Neural progenitor cell (in vitro differentiated cells): ENCODE measurements around the gene DCDC2. TPM values are rescaled to one million over a fixed set of nuclear protein-coding genes. Genes with fewer than 3 reads are reported as not detected.
"Not testable (repeated sequence)": the region's sequence is repeated elsewhere in the genome, so short reads cannot be mapped to it uniquely, and the experiment has no call there.

ENCODE experiments used
- DNase-seq: peaks from one replicate; pipeline ENCODE4 v3.0.0-alpha.2; 2016; ENCODE audit warnings: low spot score
- H2AFZ ChIP-seq: fragments of 200-600 bp; sonication (generic); replicated peaks from 2 replicates; pipeline ENCODE4 v1.6.1; 2016; ENCODE audit warnings: antibody characterized with exemption
- H3F3A ChIP-seq: fragments of 200-600 bp; sonication (generic); 2 replicates; pipeline ENCODE4 v1.6.1; 2016; ENCODE audit warnings: antibody characterized with exemption, low read depth
- H3K27ac ChIP-seq: fragments of 200-600 bp; sonication (generic); 2 replicates; pipeline ENCODE4 v1.5.1; 2016; ENCODE audit warnings: mild to moderate bottlenecking
- H3K27me3 ChIP-seq: fragments of 200-600 bp; sonication (generic); 2 replicates; pipeline ENCODE4 v1.6.1; 2016; ENCODE audit warnings: mild to moderate bottlenecking, moderate library complexity
- H3K36me3 ChIP-seq: fragments of 200-600 bp; sonication (generic); 2 replicates; pipeline ENCODE4 v1.5.1; 2016
- H3K4me1 ChIP-seq: fragments of 200-600 bp; sonication (generic); 2 replicates; pipeline ENCODE4 v1.6.1; 2016; ENCODE audit warnings: mixed run types
- H3K4me2 ChIP-seq: fragments of 200-600 bp; sonication (generic); 2 replicates; pipeline ENCODE4 v1.6.1; 2016
- H3K4me3 ChIP-seq: fragments of 200-600 bp; sonication (generic); 2 replicates; pipeline ENCODE4 v1.5.1; 2016
- H3K79me2 ChIP-seq: fragments of 200-600 bp; sonication (generic); 2 replicates; pipeline ENCODE4 v1.6.1; 2016; ENCODE audit warnings: low read depth
- H3K9ac ChIP-seq: fragments of 200-600 bp; sonication (generic); 2 replicates; pipeline ENCODE4 v1.6.1; 2016
- H3K9me3 ChIP-seq: fragments of 200-600 bp; sonication (generic); 2 replicates; pipeline ENCODE4 v1.5.1; 2016; ENCODE audit warnings: low read depth
- H4K20me1 ChIP-seq: fragments of 200-600 bp; sonication (generic); 2 replicates; pipeline ENCODE4 v1.6.1; 2016; ENCODE audit warnings: low read depth
- H3K27ac Mint-ChIP-seq: 3 replicates; pipeline ENCODE4 v1.8.0; 2021; ENCODE audit warnings: mixed read lengths
- H3K27me3 Mint-ChIP-seq: 2 replicates; pipeline ENCODE4 v1.8.0; 2022; ENCODE audit warnings: low read depth, mild to moderate bottlenecking, inconsistent platforms, moderate library complexity, mixed read lengths; ENCODE audit not compliant: insufficient read depth
- H3K36me3 Mint-ChIP-seq: 3 replicates; pipeline ENCODE4 v1.8.0; 2021; ENCODE audit warnings: mixed read lengths
- H3K4me1 Mint-ChIP-seq: 3 replicates; pipeline ENCODE4 v1.8.0; 2021; ENCODE audit warnings: mixed read lengths
- H3K4me3 Mint-ChIP-seq: 3 replicates; pipeline ENCODE4 v1.8.0; 2021; ENCODE audit warnings: mild to moderate bottlenecking, moderate library complexity, mixed read lengths
- H3K9me3 Mint-ChIP-seq: 3 replicates; pipeline ENCODE4 v1.8.0; 2020; ENCODE audit warnings: mixed read lengths
- EZH2 ChIP-seq: fragments of 200-600 bp; sonication (generic); IDR thresholded peaks from 2 replicates; pipeline ENCODE4 v1.6.1; 2017; ENCODE audit warnings: antibody characterized with exemption, mild to moderate bottlenecking, moderate library complexity
- EZH2phosphoT487 ChIP-seq: fragments of 200-600 bp; sonication (generic); IDR thresholded peaks from 2 replicates; pipeline ENCODE4 v1.6.1; 2017; ENCODE audit warnings: antibody characterized with exemption
- total RNA-seq: library from RNA; depleted of rRNA; stranded (reverse); fragments of >200 nt; gene quantifications from 2 replicates; pipeline ENCODE4 v1.2.3, GENCODE V29; 2015; ENCODE audit warnings: low replicate concordance
- TF ChIP-seq, protein P1 (sequence below): fragments of 200-600 bp; sonication (generic); IDR thresholded peaks from 2 replicates; pipeline ENCODE4 v1.5.1; 2017; ENCODE audit warnings: antibody characterized with exemption, mild to moderate bottlenecking

DCDC2 gene
- total RNA-seq, 1 donor from 2014 or later: not detected

DNA sequence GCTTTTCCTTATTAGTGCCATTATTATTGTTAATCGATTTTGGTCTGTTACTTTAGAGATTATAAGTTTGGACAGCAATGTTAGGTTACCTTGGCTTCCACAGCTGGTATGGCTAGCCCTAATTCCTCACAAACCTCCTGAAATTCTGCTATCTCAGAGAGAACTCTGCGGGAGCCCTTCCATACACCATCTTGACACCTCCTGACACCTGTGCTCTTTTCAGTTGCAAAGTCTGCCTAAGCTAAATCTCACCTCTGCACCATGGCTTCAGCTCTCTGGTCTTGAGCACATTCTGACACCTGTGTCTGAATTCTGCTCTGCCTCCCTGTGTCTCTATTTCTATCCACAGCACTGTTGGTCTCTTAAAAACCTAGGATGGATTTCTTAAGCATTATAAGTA is 106.5 kb downstream of the DCDC2 start:
- Histone ChIP-seq H3K27me3 (no peaks in the 10 kb centered on the region), H3K9me3 (peaks cover 9% of the 10 kb centered on the region), H4K20me1 (no peaks in the 10 kb centered on the region), H3K27ac (peak overlapping the region; percentile 83), H3K36me3 (peaks cover 7% of the 10 kb centered on the region), H3K79me2 (no peaks in the 10 kb centered on the region), H3F3A (peaks cover 23% of the 10 kb centered on the region), H3K4me3 (no peak overlapping the region), H2AFZ (no peak overlapping the region), H3K4me2 (peak overlapping the region; percentile 35), H3K9ac (no peak overlapping the region), H3K4me1 (peaks cover 41% of the 10 kb centered on the region)
- peaks cover 2% of the 10 kb centered on the region for H3K36me3 Mint-ChIP-seq
- H3K27ac Mint-ChIP-seq: peak overlapping the region; percentile 87
- peaks cover 20% of the 10 kb centered on the region for H3K9me3 Mint-ChIP-seq
- DNase-seq: no peak
- TF ChIP-seq EZH2 (no peak), EZH2phosphoT487 (no peak)
- TF ChIP-seq, protein P1, sequence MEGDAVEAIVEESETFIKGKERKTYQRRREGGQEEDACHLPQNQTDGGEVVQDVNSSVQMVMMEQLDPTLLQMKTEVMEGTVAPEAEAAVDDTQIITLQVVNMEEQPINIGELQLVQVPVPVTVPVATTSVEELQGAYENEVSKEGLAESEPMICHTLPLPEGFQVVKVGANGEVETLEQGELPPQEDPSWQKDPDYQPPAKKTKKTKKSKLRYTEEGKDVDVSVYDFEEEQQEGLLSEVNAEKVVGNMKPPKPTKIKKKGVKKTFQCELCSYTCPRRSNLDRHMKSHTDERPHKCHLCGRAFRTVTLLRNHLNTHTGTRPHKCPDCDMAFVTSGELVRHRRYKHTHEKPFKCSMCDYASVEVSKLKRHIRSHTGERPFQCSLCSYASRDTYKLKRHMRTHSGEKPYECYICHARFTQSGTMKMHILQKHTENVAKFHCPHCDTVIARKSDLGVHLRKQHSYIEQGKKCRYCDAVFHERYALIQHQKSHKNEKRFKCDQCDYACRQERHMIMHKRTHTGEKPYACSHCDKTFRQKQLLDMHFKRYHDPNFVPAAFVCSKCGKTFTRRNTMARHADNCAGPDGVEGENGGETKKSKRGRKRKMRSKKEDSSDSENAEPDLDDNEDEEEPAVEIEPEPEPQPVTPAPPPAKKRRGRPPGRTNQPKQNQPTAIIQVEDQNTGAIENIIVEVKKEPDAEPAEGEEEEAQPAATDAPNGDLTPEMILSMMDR: no peak
- H3K4me3 Mint-ChIP-seq: no peak overlapping the region
- peaks cover 32% of the 10 kb centered on the region for H3K4me1 Mint-ChIP-seq
- H3K27me3 Mint-ChIP-seq: no peaks in the 10 kb centered on the region

DNA sequence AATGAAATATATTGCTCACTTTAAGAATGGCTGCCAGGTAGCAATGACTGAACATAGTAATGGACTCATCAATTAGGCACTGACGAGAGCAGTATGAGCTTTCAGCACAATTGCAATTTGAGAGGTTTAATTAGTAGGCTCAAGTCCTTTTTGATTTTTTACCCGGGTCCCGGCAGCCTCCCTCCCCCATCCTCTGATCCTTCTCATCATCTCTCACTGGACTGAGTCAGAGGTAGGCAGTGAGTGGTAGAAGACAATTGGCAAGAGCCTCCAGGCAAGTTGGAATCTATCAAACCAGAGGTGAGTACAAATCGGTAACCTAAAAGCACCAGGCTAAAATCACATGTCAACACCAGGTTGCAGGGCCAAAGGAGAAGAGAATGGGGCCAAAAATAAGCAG is 107.9 kb downstream of the DCDC2 start:
- Histone ChIP-seq H3K9me3 (peaks cover 9% of the 10 kb centered on the region), H4K20me1 (no peaks in the 10 kb centered on the region), H2AFZ (peak overlapping the region; percentile 48), H3K4me1 (peaks cover 47% of the 10 kb centered on the region), H3K9ac (no peak overlapping the region), H3K27ac (no peak overlapping the region), H3K4me3 (no peak overlapping the region), H3F3A (peaks cover 23% of the 10 kb centered on the region), H3K36me3 (peaks cover 7% of the 10 kb centered on the region), H3K79me2 (no peaks in the 10 kb centered on the region), H3K27me3 (no peaks in the 10 kb centered on the region), H3K4me2 (peak overlapping the region; percentile 17)
- no peak for DNase-seq
- H3K9me3 Mint-ChIP-seq: peaks cover 13% of the 10 kb centered on the region
- no peak overlapping the region for H3K27ac Mint-ChIP-seq
- TF ChIP-seq EZH2phosphoT487 (no peak), EZH2 (no peak)
- TF ChIP-seq, protein P1: no peak
- no peaks in the 10 kb centered on the region for H3K36me3 Mint-ChIP-seq
- peaks cover 32% of the 10 kb centered on the region for H3K4me1 Mint-ChIP-seq
- no peak overlapping the region for H3K4me3 Mint-ChIP-seq
- no peaks in the 10 kb centered on the region for H3K27me3 Mint-ChIP-seq

DNA sequence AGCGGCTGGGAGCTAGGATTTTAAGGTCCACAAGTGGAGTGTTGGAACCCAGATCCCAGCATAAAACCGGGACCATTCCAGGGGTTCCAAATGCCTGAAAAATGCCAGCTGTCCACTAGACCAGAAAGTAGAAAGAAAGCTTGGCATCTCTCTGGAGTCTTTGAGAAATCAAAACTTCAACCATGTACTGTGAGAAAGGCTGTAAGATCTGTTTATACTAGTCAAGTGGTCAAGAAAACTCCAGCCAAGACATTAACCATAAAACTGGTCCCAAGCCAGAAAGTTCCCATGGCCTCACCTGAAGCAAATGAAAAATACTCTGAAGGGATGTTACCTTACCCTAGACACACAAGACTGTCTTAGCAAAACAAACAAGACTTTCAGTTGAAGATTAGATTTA is 112.6 kb downstream of the DCDC2 start:
- H4K20me1 ChIP-seq: no peaks in the 10 kb centered on the region
- no peak for DNase-seq
- H3K9ac ChIP-seq: no peak overlapping the region
- H3K27me3 ChIP-seq: no peaks in the 10 kb centered on the region
- H3K27me3 Mint-ChIP-seq: no peaks in the 10 kb centered on the region
- no peaks in the 10 kb centered on the region for H3F3A ChIP-seq
- no peaks in the 10 kb centered on the region for H3K36me3 ChIP-seq
- H3K4me2 ChIP-seq: no peak overlapping the region
- H3K4me1 Mint-ChIP-seq: peaks cover 9% of the 10 kb centered on the region
- TF ChIP-seq EZH2phosphoT487: no peak
- no peak overlapping the region for H3K27ac Mint-ChIP-seq
- no peak overlapping the region for H3K4me3 ChIP-seq
- H2AFZ ChIP-seq: peak overlapping the region; percentile 18
- no peaks in the 10 kb centered on the region for H3K9me3 ChIP-seq
- no peak overlapping the region for H3K4me3 Mint-ChIP-seq
- H3K36me3 Mint-ChIP-seq: no peaks in the 10 kb centered on the region
- H3K4me1 ChIP-seq: peaks cover 15% of the 10 kb centered on the region
- H3K9me3 Mint-ChIP-seq: peaks cover 2% of the 10 kb centered on the region
- H3K27ac ChIP-seq: no peak overlapping the region
- H3K79me2 ChIP-seq: no peaks in the 10 kb centered on the region

DNA sequence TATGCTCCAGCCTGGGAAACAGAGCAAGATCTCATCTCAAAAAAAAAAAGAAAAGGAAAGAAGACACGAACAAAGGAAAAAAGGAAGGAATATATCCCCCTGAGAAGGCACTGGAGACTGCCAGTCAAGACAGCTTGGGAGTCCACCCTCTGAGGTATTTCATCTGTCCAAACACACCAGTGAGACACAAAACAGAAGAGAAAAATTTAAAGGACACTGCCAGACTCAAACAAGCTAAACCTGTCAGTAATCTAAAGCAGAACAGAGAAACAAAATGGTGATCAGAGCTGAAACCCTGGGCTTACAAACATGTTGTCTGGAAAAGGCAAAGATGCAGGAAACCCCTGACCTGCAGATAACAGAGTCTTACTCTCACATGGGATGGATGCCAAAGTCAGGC is 114.9 kb downstream of the DCDC2 start:
- Histone ChIP-seq H3K79me2 (no peaks in the 10 kb centered on the region), H3K4me1 (peaks cover 6% of the 10 kb centered on the region), H3F3A (no peaks in the 10 kb centered on the region), H3K36me3 (no peaks in the 10 kb centered on the region), H3K4me3 (no peak overlapping the region), H4K20me1 (no peaks in the 10 kb centered on the region), H3K9ac (no peak overlapping the region), H3K27me3 (no peaks in the 10 kb centered on the region), H2AFZ (no peak overlapping the region), H3K27ac (no peak overlapping the region), H3K9me3 (no peaks in the 10 kb centered on the region), H3K4me2 (no peak overlapping the region)
- Mint-ChIP-seq H3K27me3 (no peaks in the 10 kb centered on the region), H3K4me1 (peaks cover 3% of the 10 kb centered on the region), H3K36me3 (no peaks in the 10 kb centered on the region), H3K9me3 (no peaks in the 10 kb centered on the region), H3K27ac (no peak overlapping the region), H3K4me3 (no peak overlapping the region)
- no peak for DNase-seq
- TF ChIP-seq EZH2phosphoT487: no peak
- no peak for TF ChIP-seq EZH2
- TF ChIP-seq, protein P1: no peak

DNA sequence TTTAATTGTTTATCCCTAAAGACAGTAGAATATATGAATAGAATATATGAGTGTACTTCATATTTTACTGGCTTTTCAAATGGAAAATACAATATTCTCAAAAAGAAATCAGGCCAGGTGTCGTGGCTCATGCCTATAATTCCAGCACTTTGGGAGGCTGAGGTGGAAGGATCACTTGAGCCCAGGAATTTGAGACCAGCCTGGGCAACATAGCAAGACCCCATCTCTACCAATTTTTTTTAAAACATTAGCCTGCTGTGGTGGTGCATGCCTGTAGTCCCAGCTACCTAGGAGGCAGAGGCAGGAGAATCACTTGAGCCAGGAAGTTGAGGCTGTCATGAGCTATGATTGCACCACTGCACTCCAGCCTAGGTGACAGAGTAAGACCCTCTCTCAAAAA is 116.1 kb downstream of the DCDC2 start:
- DNase-seq, H3K4me2 ChIP-seq, H2AFZ ChIP-seq, H3K36me3 ChIP-seq, H3K79me2 ChIP-seq, H3K4me1 Mint-ChIP-seq, H3K27me3 Mint-ChIP-seq, H3K27me3 ChIP-seq, H3K4me3 Mint-ChIP-seq, H3K9me3 Mint-ChIP-seq, H3K4me1 ChIP-seq, H3K9me3 ChIP-seq, H3K27ac Mint-ChIP-seq, H3K4me3 ChIP-seq, H3K36me3 Mint-ChIP-seq, H3F3A ChIP-seq, H3K9ac ChIP-seq, H4K20me1 ChIP-seq, H3K27ac ChIP-seq: not testable (repeated sequence)
